Spleen (tissue), 7 donors: ENCODE measurements around the gene KCNQ4.

ENCODE experiments used
- CTCF ChIP-seq, 11 experiments: fragments of 200-600 bp in 7 of 11; fragments of 450-650 bp in 4 of 11; sonication (generic) in 4 of 11; IDR thresholded peaks in 8 of 11; conservative IDR thresholded peaks in 3 of 11; 1 replicate in 7 of 11; 2 replicates in 4 of 11; pipeline versions ENCODE4 v1.4.0 to v1.8.0; 2016 to 2021; ENCODE audit warnings: antibody characterized with exemption in 11 of 11, inconsistent platforms in 4 of 11, mild to moderate bottlenecking in 1 of 11
- POLR2A ChIP-seq, 3 donors: fragments of 450-650 bp; IDR thresholded peaks; one replicate each; pipeline ENCODE4 v1.5.1; 2017; ENCODE audit warnings: antibody characterized with exemption in 3 of 3, mild to moderate bottlenecking in 1 of 3
- donor health status: DM: no; HTN: no; CAD: no; lungs with moderate emphysema.
- donor health status: DM: no; HTN: no; CAD: no.
- donor health status: DM: no; HTN: no; CAD: no.

- TF ChIP-seq CTCF (IDR thresholded peaks at IDR 0.05 in 8 of 11, conservative IDR thresholded peaks at IDR 0.05 in 3 of 11) = no peak
- TF ChIP-seq POLR2A (IDR thresholded peaks at IDR 0.05) = no peak
Measured at GRCh38 chr1:40798366-40799281, 15.0 kb downstream of the KCNQ4 start.
